ENCODE results near the gene EME1.

The EME1 gene

DNA sequence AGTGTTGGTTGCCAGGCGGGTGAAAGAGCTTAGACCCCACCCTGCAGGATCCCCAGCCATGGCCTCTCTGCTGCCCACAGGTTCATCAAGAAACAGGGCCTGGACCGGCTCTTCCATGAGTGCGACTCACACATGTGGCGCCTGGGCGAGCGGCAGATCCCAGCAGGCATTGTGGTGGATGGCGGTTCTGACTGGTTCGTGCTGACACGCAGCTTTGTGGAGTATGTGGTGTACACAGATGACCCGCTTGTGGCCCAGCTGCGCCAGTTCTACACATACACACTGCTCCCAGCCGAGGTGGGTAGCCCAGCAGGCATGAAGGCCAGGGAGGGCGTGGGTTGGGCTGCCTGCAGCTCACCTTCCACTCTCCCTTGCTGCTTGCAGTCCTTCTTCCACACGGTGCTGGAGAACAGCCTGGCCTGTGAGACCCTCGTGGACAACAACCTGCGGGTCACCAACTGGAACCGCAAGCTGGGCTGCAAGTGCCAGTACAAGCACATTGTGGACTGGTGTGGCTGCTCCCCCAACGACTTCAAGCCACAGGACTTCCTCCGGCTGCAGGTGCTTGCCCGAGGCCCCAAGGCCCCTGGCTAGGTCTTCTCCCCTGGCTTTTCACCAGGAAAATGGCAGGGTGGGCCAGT lies 17.2 kb upstream of the EME1 start:
- Mint-ChIP-seq H3K4me3 (no peak overlapping the region), H3K27ac (no peak overlapping the region), H3K9me3 (no peaks in the 10 kb centered on the region), H3K4me1 (peaks cover 2% of the 10 kb centered on the region), H3K27me3 (no peaks in the 10 kb centered on the region)
- ATAC-seq (no peak), DNase-seq (peak in 1 of 2 donors; percentile 7)

DNA sequence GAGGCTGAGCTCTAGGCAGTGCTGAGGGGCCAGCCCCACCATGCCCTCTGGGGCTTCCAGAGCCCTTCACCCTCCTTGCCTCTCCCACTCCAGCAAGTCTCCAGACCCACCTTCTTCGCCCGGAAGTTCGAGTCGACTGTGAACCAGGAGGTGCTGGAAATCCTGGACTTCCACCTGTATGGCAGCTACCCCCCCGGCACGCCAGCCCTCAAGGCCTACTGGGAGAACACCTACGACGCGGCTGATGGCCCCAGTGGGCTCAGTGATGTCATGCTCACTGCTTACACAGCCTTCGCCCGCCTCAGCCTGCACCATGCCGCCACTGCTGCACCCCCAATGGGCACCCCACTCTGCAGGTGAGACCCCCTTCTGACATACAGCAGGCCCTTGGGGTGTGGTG lies 16.6 kb upstream of the EME1 start:
- Mint-ChIP-seq H3K4me3 (no peak overlapping the region), H3K27me3 (no peaks in the 10 kb centered on the region), H3K9me3 (no peaks in the 10 kb centered on the region), H3K4me1 (no peaks in the 10 kb centered on the region), H3K27ac (no peak overlapping the region)
- DNase-seq = no peak
- ATAC-seq = no peak

GRCh38 chr17:50356892-50357510 lies 16.0 kb upstream of the EME1 start:
- Mint-ChIP-seq H3K4me3 (no peak overlapping the region), H3K27me3 (no peaks in the 10 kb centered on the region), H3K27ac (no peak overlapping the region), H3K4me1 (peaks cover 4% of the 10 kb centered on the region), H3K9me3 (no peaks in the 10 kb centered on the region)
- no peak for DNase-seq
- no peak for ATAC-seq

GRCh38 chr17:50358177-50358576 lies 14.9 kb upstream of the EME1 start:
- DNase-seq (no peak), ATAC-seq (no peak)
- Mint-ChIP-seq H3K4me1 (peaks cover 14% of the 10 kb centered on the region), H3K4me3 (no peak overlapping the region), H3K27ac (peak overlapping the region in 1 of 2 donors; percentile 72), H3K9me3 (no peaks in the 10 kb centered on the region), H3K27me3 (no peaks in the 10 kb centered on the region)

DNA sequence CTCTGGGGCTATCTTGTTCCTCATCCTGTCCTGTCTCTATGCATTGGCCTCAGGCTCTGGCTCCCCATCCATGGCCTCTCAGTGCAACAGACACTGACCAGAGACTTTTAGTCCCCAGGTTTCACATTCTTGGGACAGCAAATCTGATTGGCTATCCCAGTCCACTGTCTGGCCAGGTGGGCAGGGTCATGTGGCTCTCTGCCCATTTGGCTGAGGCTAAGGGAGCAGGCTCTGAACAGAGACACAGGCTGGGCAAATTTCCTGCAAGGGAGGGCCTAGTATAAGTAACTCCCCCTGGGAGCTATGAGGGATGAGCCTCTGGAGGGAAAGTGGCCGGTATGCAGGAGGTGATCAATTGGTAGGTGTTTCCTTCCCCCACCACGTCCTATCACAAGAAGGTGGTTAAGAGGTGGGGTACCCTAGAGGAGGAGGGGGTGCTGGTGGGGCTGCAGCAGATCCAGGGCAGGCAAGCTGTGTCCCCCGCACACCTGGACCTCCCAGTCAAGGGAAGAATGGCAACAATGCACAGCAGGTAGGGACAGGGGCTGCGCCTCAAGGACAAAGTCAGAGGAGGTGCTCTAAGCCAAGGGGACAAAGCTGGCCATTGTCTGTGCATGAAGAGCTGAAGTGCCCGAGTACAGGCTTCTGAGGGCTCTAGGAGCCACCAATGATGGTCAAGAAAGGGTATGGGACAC lies 13.9 kb upstream of the EME1 start:
- H3K9me3 Mint-ChIP-seq = no peaks in the 10 kb centered on the region
- peaks cover 19% of the 10 kb centered on the region for H3K4me1 Mint-ChIP-seq
- no peak for DNase-seq
- H3K27ac Mint-ChIP-seq = peak overlapping the region in 1 of 2 donors; percentile 29
- no peaks in the 10 kb centered on the region for H3K27me3 Mint-ChIP-seq
- no peak for ATAC-seq
- H3K4me3 Mint-ChIP-seq = no peak overlapping the region

- H3K9me3 Mint-ChIP-seq = no peaks in the 10 kb centered on the region
- H3K27ac Mint-ChIP-seq = no peak overlapping the region
- H3K4me3 Mint-ChIP-seq = no peak overlapping the region
- DNase-seq = peak in 1 of 2 donors; percentile 9
- peaks cover 19% of the 10 kb centered on the region for H3K4me1 Mint-ChIP-seq
- no peaks in the 10 kb centered on the region for H3K27me3 Mint-ChIP-seq
- ATAC-seq = no peak
Observed at GRCh38 chr17:50359998-50360461, 13.0 kb upstream of the EME1 start.

DNA sequence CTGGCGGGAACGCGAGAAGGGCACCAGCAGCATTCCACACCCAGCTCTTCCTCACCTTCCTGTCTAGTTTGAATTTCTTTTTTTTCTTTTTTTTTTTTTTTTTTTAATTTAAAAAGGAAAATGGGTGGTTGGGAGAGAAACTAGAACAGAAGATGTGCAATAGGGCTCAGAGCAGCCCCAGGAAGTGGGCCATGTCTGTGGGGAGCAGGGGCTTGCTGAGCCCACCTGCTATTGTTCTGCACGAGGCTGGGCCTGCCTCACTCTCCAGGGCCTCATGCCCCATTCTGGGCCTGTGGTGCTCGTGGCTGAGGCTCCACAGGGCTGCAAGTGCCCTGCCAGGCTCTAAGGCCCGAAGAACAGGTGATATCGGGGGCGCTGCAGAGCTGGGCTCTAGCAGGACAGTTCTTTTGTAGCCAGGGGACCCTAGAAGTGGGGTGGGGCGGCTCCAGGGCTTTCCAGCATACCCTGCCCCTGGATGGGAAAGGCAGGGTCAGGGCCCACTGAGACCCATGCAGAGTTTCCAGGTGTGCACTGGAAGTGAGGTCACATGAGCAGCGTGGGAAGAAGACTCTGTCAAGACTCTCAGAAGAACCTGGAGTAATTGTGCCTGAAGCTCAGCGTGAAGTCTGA lies 12.4 kb upstream of the EME1 start:
- no peaks in the 10 kb centered on the region for H3K27me3 Mint-ChIP-seq
- no peak overlapping the region for H3K4me3 Mint-ChIP-seq
- H3K27ac Mint-ChIP-seq = peak overlapping the region; percentile 56 to 57
- H3K9me3 Mint-ChIP-seq = no peaks in the 10 kb centered on the region
- no peak for ATAC-seq
- H3K4me1 Mint-ChIP-seq = peaks cover 19% of the 10 kb centered on the region
- DNase-seq = peak in 1 of 2 donors; percentile 8

DNA sequence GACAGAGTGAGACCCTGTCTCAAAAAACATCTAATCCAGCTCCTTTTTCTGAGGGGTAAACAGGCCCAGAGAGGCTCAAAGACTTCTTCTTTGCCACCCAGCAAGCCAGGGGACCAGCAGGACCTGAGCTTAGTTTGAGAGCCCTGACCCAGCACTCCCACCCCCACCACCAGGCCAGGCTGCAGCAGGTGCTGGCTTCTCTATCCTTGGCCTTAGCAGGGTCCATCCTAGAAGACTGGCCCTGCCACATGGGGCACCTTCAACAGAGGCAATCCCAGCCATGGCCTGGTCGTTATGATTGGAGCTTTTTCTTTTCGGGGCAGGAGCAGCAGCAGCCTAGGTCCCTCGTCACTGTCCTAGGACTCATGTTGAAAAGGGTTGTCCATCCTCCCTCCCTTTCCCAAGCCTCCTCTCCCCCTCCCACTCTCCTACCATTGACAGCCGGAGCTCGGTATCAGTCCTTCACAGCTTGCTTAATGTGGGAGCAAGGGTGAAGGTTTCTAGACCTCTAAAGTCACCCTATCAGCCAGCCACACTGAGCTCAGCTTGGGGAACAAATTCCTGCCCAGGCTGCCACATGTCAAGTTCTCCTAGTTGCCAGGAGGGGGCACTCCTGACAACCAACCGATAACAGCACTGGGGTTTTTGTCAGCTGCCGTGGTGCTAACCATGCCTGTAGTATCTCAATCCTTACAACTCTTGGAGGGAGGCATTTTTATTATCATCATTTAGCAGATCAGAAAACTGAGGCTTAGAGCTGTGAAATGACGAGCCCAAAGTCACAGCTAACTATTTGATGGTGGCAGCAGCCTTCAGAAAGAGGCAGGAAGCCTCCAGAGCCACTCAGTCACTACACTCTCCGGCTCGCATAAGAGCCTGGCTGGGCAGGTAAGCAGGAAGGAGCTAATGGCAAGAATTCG lies 11.2 kb upstream of the EME1 start:
- Mint-ChIP-seq H3K9me3 (no peaks in the 10 kb centered on the region), H3K27ac (peak overlapping the region; percentile 32 to 85), H3K4me1 (peaks cover 19% of the 10 kb centered on the region), H3K27me3 (no peaks in the 10 kb centered on the region), H3K4me3 (no peak overlapping the region)
- ATAC-seq = peak; percentile 83
- DNase-seq = peak; percentile 47 to 55

- Mint-ChIP-seq H3K4me1 (peaks cover 19% of the 10 kb centered on the region), H3K27ac (no peak overlapping the region), H3K27me3 (no peaks in the 10 kb centered on the region), H3K9me3 (no peaks in the 10 kb centered on the region), H3K4me3 (no peak overlapping the region)
- DNase-seq = no peak
- no peak for ATAC-seq
Observed at GRCh38 chr17:50362661-50363060, 10.4 kb upstream of the EME1 start.

- Mint-ChIP-seq H3K27ac (no peak overlapping the region), H3K4me1 (peaks cover 19% of the 10 kb centered on the region), H3K27me3 (no peaks in the 10 kb centered on the region), H3K9me3 (no peaks in the 10 kb centered on the region), H3K4me3 (no peak overlapping the region)
- no peak for DNase-seq
- ATAC-seq = no peak
Observed at GRCh38 chr17:50363217-50364060, 9.6 kb upstream of the EME1 start.

DNA sequence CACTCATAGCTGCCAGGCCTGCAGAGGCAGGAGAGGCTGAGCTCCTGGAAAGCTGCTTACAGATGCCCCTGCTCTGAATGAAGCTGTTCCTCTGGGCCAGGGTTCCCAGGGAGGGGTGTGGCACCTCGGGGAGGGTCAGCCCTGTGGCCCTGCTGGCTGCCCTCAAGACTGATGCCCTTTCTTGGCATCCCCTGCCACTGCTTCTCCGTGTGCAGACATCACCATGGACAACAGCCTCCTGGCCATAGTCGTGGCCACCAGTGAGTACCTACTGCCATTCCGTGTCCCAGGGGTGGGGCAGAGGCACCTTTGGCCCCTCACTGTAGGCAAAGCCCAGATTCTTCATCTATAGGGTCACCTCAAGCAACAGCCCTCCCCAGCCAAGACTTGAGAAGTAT lies 9.0 kb upstream of the EME1 start:
- no peak for ATAC-seq

GRCh38 chr17:50364715-50365114 lies 8.3 kb upstream of the EME1 start:
- DNase-seq = no peak
- Mint-ChIP-seq H3K9me3 (no peaks in the 10 kb centered on the region), H3K4me3 (no peak overlapping the region), H3K4me1 (peaks cover 19% of the 10 kb centered on the region), H3K27me3 (no peaks in the 10 kb centered on the region), H3K27ac (peak overlapping the region in 1 of 2 donors; percentile 48)
- ATAC-seq = no peak

More for the DNA sequence above, 9.0 kb upstream of the EME1 start:
- H3K27me3 Mint-ChIP-seq = no peaks in the 10 kb centered on the region
- H3K4me3 Mint-ChIP-seq = no peak overlapping the region
- H3K4me1 Mint-ChIP-seq = peaks cover 19% of the 10 kb centered on the region
- H3K9me3 Mint-ChIP-seq = no peaks in the 10 kb centered on the region
- DNase-seq = no peak
- peak overlapping the region in 1 of 2 donors; percentile 34 for H3K27ac Mint-ChIP-seq

DNA sequence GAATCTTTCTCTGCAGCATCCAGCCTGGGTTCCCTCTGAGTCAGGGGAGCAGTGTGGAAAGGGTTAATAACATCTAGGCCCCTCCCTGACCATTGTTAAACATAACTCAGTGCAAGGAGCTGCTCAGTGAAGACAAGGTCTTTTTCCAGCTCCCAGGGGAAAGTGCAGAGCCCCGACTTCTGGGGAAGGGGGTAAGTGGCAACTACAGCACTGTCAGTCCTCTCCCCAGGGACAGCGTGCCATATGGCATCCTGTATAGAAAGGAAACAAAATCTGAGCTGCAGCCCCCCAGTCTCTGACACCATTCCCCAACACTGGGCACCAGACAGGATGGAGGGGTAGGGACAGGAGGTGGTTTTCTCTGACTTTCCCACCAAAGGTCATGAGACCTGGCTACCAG lies 7.9 kb upstream of the EME1 start:
- Mint-ChIP-seq H3K27ac (no peak overlapping the region), H3K27me3 (no peaks in the 10 kb centered on the region), H3K4me1 (peaks cover 19% of the 10 kb centered on the region), H3K4me3 (no peak overlapping the region), H3K9me3 (no peaks in the 10 kb centered on the region)
- DNase-seq (no peak), ATAC-seq (no peak)

DNA sequence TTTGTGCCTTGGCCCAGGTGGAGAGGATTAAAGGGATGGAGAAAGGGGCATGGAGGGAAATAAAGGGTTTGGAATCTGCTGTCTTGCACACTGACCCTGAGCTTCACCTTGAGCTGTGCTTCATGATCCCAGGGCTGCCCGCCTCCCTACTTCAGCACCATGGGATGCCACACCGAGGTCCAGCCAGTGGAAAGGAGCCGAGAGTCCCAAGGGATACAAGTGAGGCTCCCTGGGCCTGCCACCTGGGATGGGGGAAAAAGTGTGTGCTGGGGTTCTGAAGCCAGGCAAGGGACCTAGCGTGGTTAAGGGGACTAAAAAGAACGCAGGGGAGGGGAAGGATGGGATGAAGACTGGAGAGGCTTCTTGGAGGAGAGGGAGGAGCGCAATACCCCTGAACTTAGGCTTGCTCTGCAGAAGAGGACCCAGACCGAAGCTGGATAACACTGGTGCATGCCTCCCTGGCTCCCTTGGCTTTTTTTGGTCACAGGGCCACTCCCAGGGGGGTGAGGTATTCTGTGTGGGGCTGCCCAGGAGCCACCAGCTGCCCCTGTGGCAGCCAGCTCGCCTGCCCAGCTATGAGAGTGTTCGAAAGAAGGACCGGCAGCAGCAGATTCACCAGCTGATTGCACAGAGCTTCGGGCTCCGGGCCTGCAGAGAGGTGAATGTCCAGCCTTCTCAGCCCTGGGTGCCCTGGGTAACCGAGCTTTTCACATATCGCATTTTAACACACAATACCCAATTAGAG lies 7.2 kb upstream of the EME1 start:
- DNase-seq = no peak
- Mint-ChIP-seq H3K27me3 (no peaks in the 10 kb centered on the region), H3K27ac (no peak overlapping the region), H3K9me3 (no peaks in the 10 kb centered on the region), H3K4me3 (no peak overlapping the region), H3K4me1 (peaks cover 19% of the 10 kb centered on the region)
- no peak for ATAC-seq
